ES-I3 (cell line): ENCODE measurements around the gene TNFRSF12A.

ENCODE experiments used
- H3K36me3 ChIP-seq: 2 replicates; pipeline ENCODE4 v1.6.1; 2013; ENCODE audit warnings: mild to moderate bottlenecking, low read length, control low read depth, moderate library complexity; ENCODE audit not compliant: insufficient read depth
- H3K4me1 ChIP-seq: 2 replicates; pipeline ENCODE4 v1.6.1; 2013; ENCODE audit warnings: mild to moderate bottlenecking, control low read depth, low read length; ENCODE audit not compliant: insufficient read depth
- H3K9ac ChIP-seq: 2 replicates; pipeline ENCODE4 v1.6.1; 2013; ENCODE audit warnings: low read depth, mild to moderate bottlenecking, low read length, moderate library complexity
- H3K9me3 ChIP-seq: 2 replicates; pipeline ENCODE4 v1.6.1; 2013; ENCODE audit warnings: mild to moderate bottlenecking, low read length, moderate library complexity; ENCODE audit not compliant: control insufficient read depth, insufficient read depth

Gene TNFRSF12A

DNA sequence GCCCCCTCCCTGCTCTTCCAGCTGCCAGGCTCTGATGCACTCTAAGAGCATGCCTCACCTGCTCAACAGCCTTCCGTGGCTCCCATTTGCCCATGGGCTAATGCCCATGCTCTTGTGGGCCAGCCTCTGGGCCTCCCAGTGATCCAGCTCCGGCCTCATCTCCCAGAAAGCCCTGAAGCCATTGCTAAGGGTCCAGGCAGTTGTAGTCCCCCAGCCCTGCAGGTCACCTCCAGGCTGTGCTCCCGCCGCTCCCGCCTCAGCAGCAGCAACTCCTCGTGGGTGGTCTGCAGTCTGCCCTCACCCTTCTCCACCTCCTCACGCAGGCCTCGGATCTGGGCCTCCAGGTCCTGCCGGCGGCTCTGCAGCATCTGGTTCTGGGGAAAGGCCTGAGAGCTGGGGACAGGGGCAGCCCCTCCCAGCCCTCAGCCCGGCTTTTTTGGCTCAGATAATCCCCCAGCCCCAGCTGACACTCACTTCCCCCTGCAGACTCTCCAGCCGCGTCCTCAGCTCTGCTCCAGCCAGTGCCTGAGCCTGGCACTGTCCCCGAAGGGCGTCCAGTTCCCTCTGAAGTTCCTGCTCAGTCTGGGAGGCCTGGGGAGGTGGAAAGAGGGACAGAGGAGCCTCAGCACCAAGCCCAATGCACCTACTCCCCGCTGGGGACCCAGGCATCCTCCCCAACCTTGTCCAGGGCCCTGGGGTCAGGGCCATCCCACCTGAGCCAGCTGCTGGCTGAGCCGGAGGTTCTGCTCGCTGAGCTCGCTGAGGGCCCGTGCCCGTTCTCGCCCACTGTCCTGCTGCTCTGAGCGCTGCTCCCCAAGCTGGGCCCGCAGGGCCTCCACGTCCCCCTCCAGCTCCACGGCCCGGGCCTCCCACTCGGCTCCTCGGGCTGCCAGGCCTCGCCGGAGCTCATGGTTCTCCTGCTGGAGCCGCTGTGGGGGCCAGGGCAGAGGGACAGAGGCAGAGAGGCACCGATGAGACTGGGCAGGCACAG, 10.3 kb downstream of the TNFRSF12A start:
- Histone ChIP-seq H3K36me3 (no peaks in the 10 kb centered on the region), H3K9me3 (no peaks in the 10 kb centered on the region), H3K4me1 (peaks cover 4% of the 10 kb centered on the region; the same call in 1 of the 2 replicates), H3K9ac (no peak overlapping the region)

DNA sequence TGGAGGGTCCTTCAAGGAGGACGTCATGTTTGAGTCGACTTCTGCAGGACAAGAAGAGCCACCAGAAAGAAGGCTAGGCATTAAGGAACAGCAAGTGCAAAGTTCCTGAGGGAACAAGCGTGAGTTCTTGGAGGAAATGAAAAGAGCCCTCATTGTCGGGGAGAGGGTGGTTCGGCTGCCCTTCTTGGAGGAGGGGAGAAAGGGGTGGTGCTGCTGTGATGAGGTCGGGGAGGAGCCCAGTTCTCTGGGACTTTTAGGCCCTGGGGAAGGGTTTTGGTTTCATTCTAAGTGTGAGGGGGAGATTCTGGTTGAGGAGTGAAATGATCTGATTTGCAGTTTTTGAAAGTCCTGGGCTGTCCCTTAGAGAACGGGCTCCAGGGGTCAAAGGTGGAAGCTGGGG, 12.5 kb downstream of the TNFRSF12A start:
- no peak overlapping the region for H3K9ac ChIP-seq
- H3K4me1 ChIP-seq, result peaks cover 4% of the 10 kb centered on the region; the same call in 1 of the 2 replicates
- no peaks in the 10 kb centered on the region for H3K9me3 ChIP-seq
- no peaks in the 10 kb centered on the region for H3K36me3 ChIP-seq

DNA sequence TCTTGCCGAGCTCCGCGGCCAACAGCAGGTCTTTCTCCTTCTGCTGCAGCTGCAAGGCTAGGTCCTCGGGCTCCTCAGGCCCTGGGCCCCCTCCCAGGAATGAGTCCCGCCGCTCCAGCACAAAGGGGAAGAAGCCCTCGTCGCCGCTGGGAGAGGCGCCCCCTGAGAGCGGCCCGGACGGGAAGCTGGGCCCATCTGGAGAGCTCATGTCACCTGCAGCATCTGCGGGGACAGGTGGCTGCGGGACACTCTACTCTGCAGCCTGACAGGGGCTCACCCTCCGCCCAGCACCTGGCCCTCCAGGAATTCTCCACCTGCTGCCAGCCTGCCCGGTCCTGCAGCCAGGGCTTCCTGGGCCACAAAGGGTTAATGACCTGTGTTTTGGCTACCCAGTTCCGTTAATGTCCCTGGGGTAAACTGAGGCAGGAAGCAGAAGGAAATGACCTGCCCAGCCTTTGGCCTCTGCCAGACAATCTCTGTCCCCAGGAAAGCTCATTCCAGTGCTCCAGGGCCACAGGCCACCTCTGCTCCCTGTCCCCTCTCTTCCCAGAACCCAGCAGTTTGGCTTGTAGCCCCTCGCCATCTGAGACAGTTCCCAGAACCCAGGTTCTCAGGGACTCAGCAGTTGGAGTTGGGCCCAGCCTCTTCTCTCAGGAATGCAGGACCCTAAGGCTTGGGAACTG, 15.3 kb downstream of the TNFRSF12A start:
- Histone ChIP-seq H3K4me1 (peaks cover 4% of the 10 kb centered on the region; the same call in 1 of the 2 replicates), H3K9ac (peak overlapping the region; percentile 35), H3K36me3 (no peaks in the 10 kb centered on the region), H3K9me3 (no peaks in the 10 kb centered on the region)

DNA sequence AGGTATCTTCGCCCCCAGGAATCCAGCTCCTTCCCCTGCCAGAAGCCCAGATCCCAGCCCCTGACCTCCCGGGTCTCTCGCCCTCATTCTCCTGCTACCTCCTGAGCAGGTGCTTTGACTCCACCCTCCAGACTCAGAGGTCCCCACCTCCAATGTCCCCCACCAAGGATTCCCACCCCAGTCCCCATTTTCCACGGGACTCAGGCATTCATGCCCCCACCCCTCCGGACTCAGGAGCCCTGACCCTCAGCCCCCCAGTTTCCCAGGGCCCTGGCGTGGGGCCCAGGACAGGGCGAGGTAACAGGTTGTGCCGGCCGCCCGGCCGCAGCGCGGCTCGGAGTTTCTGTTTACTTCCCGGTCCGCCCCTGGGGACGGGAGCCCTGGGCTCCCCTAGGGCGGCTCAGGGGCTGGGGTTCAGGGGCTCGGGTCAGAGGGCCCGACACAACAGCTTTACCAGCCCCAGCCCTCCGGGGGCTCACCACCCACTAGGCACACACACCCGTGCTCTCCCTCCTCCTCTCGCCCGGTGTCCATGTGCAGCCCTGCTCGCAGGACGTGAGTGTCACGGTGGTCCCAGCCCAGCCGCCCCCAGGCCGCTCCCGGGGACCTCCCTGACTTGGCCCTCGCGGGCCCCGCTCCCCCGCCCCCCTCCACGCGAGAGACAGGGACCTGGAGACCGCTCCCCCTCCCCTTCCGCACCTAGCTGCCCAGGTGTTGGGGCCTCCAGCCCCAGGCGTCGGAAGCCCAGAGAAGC, 16.0 kb downstream of the TNFRSF12A start:
- Histone ChIP-seq H3K9ac (peak overlapping the region; percentile 35), H3K4me1 (peaks cover 4% of the 10 kb centered on the region; the same call in 1 of the 2 replicates), H3K36me3 (no peaks in the 10 kb centered on the region), H3K9me3 (no peaks in the 10 kb centered on the region)

DNA sequence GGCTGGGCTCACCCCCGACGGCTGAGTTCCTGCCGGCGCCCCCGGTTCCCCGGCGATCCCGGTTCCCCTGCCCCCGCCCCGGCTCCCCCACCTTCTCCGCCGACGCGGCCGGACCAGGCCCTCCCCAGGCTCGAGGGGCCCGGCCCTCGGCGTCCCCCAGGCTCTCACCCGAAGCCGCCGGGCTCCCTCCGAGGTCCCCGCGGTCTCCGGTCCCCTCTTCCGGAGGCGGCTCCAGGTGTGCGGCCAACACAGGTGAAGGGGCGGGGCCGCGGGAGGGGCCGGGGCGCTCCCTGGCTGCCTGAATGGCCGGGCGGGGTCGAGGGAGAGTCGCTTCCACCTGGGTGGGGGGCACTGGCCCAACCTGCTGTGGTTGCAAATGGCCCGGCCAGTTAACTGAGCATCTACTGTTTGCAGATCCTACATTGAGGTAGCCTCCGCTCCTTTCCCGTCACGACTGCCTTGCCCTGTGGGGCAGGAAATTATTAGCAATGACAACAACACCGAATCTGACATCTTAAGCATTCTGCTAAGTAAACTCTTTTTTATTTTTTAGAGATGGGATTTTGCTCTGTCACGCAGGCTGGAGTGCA, 16.7 kb downstream of the TNFRSF12A start, which contains the start of gene BICDL2:
Gene BICDL2 (minus strand): TSS at position 219 of the 590 bp plus-strand sequence. CDS start 1,448 bp downstream, outside the sequence.
- H3K9ac ChIP-seq, result peak within 1 kb of the TSS; percentile 35

DNA sequence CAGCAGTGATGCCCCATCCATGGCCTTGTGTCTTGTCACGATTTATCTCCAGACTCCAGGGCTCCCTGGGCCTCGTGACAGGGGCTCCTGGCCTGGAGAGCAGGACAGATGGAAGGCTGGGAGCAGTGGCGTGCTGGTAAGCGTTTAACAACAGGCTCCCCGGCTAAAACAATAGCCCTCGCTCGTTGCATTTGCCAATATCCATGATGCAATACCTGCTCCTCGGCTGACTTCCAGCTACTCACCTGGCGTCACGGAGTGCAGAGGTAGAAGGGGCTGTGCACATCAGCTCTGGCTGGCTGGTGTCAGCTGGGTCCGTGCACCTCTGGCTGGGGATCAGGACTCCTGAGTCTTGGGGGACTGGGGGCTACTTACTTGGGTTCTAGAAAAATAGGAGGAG, 18.1 kb downstream of the TNFRSF12A start:
- Histone ChIP-seq H3K9me3 (no peaks in the 10 kb centered on the region), H3K36me3 (no peaks in the 10 kb centered on the region), H3K9ac (no peak overlapping the region), H3K4me1 (no peaks in the 10 kb centered on the region)

More for the DNA sequence above, 16.7 kb downstream of the TNFRSF12A start, which contains the start of gene BICDL2:
- Histone ChIP-seq H3K4me1 (no peaks in the 10 kb centered on the region), H3K36me3 (no peaks in the 10 kb centered on the region), H3K9me3 (no peaks in the 10 kb centered on the region)

DNA sequence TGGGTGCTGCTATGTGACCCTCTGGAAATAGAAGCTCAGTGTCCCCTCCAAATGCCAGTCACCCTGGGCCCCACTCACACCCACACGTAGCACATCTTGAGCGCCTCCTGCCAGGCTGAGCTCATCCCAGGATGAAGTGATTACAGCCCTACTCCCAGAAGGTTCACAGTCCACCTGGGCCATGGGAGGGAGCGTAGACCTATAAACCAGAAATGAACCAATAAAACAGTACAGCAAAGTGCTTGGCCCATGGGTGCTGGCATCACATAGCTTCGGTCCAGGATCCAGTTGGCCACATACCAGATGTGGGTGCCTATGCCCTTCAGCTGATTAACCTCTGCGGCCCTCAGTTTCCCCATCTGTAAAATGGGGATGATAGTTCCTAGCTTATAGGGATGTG, 18.7 kb downstream of the TNFRSF12A start:
- Histone ChIP-seq H3K9ac (no peak overlapping the region), H3K36me3 (no peaks in the 10 kb centered on the region), H3K4me1 (no peaks in the 10 kb centered on the region), H3K9me3 (no peaks in the 10 kb centered on the region)

DNA sequence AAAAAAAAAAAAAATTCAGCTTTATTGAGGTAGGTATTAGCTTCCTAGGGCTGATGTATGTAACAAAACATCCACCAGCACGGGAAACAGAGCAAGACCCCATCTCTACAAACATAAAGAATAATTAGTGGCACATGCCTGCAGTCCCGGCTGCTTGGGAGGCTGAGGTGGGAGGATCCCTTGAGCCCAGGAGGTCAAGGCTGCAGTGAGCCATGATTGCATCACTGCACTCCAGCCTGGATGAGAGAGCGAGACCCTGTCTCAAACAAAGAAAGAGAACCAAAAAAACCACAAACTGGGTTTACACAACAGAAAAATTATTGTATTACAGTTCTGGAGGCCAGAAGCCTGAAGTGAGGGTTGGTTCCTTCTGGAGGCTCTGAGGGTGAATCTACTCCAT, 22.2 kb downstream of the TNFRSF12A start:
- no peaks in the 10 kb centered on the region for H3K9me3 ChIP-seq
- H3K4me1 ChIP-seq, result no peaks in the 10 kb centered on the region
- no peaks in the 10 kb centered on the region for H3K36me3 ChIP-seq
- no peak overlapping the region for H3K9ac ChIP-seq

DNA sequence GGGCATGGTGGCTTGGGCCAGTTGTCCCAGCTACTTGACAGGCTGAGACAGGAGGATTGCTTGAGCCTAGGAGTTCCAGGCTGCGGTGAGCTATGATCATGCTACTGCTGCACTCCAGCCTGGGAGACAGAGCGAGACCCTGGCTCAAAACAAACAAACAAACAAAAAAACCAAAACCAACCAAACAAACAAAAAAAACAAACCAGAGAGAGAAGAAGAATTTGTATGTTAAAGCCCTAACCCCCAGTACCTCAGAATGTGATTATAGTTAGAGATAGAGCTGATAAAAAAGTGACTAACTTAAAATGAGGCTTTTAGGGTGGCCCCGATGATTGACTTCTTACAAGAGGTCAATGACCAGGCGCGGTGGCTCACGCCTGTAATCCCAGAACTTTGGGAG, 24.5 kb downstream of the TNFRSF12A start:
- Histone ChIP-seq H3K9me3 (no peaks in the 10 kb centered on the region), H3K36me3 (no peaks in the 10 kb centered on the region), H3K9ac (no peak overlapping the region), H3K4me1 (no peaks in the 10 kb centered on the region)

DNA sequence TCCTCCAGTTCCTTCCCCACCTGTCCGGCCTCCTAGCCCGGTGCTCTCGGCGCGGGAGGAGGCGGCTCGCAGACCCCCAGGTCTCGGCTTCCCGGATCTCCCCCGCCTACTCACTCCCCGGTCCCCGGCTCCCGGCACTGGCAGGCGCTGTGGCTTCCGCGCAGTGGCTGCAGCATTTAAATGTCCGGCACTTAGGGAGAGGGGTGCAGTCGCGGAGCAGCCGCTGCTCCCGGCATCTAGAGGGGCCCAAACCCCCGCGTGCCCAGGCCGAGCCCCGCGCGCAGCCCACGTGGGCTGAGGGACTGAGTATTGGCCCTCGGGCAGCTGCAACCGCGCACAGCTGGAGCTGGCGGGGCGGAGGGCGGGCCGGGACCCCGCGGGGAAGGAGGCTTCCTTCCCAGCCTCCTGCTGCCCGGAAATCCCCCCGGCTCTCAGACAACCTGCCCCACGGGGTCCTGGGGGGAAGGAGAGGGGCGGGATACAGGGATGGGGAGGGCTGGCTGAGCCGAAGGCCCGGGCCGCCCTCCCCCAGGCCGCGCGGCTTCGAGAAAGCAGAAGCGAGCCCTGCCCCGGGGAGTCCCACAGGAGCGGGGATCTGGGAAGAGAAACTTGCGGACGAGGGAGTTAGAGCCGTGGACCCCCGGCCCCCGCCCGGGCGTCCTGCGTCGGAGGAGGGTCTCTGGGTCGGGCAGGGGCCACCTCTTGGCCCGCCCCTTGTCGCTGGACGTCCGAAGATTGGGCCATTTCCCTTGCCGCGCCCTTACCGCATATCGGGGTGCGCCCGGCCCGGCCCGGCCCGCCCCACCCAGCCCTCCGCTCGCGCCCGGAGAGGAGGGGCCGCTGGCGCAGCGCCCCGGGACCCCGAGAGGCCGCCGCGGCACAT, 25.8 kb downstream of the TNFRSF12A start, which contains the start of gene MMP25:
Gene MMP25 (plus strand): TSS at position 804 of the 883 bp plus-strand sequence. CDS start 357 bp downstream, outside the sequence.
- no peaks in the 10 kb centered on the region for H3K9me3 ChIP-seq
- H3K4me1 ChIP-seq, result no peaks in the 10 kb centered on the region
- H3K36me3 ChIP-seq, result no peaks in the 10 kb centered on the region
- peak within 1 kb of the TSS; percentile 75 for H3K9ac ChIP-seq

DNA sequence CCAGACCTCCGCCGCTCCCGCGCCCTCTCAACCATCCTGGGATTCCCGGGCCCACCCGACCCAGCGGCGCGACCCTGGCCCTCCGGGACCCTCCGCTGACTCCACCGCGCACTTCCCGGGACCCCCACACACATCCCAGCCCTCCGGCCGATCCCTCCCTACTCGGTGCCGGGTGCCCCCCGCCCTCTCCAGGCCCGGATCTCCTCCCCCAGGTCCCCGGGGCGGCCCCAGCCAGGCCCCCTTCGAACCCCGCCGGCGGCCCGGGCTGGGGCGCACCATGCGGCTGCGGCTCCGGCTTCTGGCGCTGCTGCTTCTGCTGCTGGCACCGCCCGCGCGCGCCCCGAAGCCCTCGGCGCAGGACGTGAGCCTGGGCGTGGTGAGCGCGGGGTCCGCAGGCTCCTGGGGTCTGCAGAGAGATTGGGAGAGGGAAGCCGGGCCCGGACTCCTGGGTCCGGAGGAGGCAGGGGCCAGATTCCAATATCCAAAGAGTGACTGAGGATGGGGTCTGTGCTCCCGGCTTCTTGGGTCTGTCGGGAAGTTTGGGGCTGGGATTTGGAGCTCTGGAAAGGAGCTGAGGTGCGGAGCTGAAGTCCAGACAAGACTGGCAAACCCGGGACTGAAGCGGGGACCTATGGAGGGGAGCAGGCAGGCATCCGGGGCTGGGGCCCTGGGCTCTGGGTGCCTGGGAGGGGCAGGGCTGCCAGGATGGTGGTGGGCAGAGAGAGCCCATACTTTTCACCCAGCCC, 26.6 kb downstream of the TNFRSF12A start:
- peak overlapping the region; percentile 75 for H3K9ac ChIP-seq
- H3K4me1 ChIP-seq, result no peaks in the 10 kb centered on the region

DNA sequence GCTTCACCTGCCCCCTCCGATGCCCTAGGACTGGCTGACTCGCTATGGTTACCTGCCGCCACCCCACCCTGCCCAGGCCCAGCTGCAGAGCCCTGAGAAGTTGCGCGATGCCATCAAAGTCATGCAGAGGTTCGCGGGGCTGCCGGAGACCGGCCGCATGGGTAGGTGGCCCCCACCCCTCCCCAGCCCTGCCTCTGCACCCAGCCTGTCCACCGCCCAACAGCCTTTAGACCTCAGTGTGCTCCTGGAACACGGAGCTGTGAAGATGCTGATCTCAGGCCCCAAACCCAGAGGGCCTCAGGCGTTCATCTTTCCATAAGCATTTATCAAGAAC, 27.2 kb downstream of the TNFRSF12A start:
- Histone ChIP-seq H3K36me3 (no peaks in the 10 kb centered on the region), H3K9ac (peak overlapping the region; percentile 75; the same call in 1 of the 2 replicates), H3K9me3 (no peaks in the 10 kb centered on the region), H3K4me1 (no peaks in the 10 kb centered on the region)

More for the DNA sequence above, 26.6 kb downstream of the TNFRSF12A start:
- Histone ChIP-seq H3K9me3 (no peaks in the 10 kb centered on the region), H3K36me3 (no peaks in the 10 kb centered on the region)
